Measurements from ENCODE around the gene ZNF805.
"Not testable (repeated sequence)": the region's sequence is repeated elsewhere in the genome, so short reads cannot be mapped to it uniquely, and the experiment has no call there.

Gene ZNF805

GRCh38 chr19:57240311-57241090 lies at the start of gene ZNF805:
TSS of gene ZNF805 (plus strand) at chr19:57240632. CDS start at chr19:57240892, 260 bp downstream.
- Histone ChIP-seq H3K36me3 (ENCODE audit: control insufficient read depth in 2 of 2, insufficient read depth in 2 of 2, low read length in 2 of 2) (peaks cover 9 to 12% of the 10 kb centered on the region in 2 donors), H3K27me3 (ENCODE audit: control insufficient read depth in 2 of 2, insufficient read depth in 2 of 2, low read length in 2 of 2) (no peaks in the 10 kb centered on the region), H3K4me3 (ENCODE audit: low read length in 2 of 2) (peak within 1 kb of the TSS; percentile 87 to 97), H3K27ac (ENCODE audit: low read depth in 2 of 2, low read length in 2 of 2) (peak within 1 kb of the TSS; percentile 96), H3K4me1 (ENCODE audit: control insufficient read depth in 2 of 2, insufficient read depth in 2 of 2, low read length in 2 of 2) (peaks cover 13 to 18% of the 10 kb centered on the region in 2 donors), H3K9me3 (ENCODE audit: control insufficient read depth in 2 of 2, low read length in 2 of 2) (no peaks in the 10 kb centered on the region), H3K9ac (ENCODE audit: low read depth in 1 of 2, low read length in 2 of 2) (peak within 1 kb of the TSS; percentile 91 to 95)

- Histone ChIP-seq H3K9ac (ENCODE audit: low read depth in 1 of 2, low read length in 2 of 2) (peak within 1 kb of the TSS; percentile 82 to 84), H3K4me3 (ENCODE audit: low read length in 2 of 2) (peak within 1 kb of the TSS; percentile 94 to 99), H3K4me1 (ENCODE audit: control insufficient read depth in 2 of 2, insufficient read depth in 2 of 2, low read length in 2 of 2) (peaks cover 9 to 15% of the 10 kb centered on the region in 2 donors), H3K27me3 (ENCODE audit: control insufficient read depth in 2 of 2, insufficient read depth in 2 of 2, low read length in 2 of 2) (no peaks in the 10 kb centered on the region), H3K27ac (ENCODE audit: low read depth in 2 of 2, low read length in 2 of 2) (peak within 1 kb of the TSS; percentile 77 to 88), H3K36me3 (ENCODE audit: control insufficient read depth in 2 of 2, insufficient read depth in 2 of 2, low read length in 2 of 2) (peaks cover 29 to 32% of the 10 kb centered on the region in 2 donors), H3K9me3 (ENCODE audit: control insufficient read depth in 2 of 2, low read length in 2 of 2) (peaks cover 10 to 13% of the 10 kb centered on the region in 2 donors)
Observed at GRCh38 chr19:57191141-57192076, 49.0 kb upstream of the ZNF805 start, which contains the start of gene ZNF264. TSS of gene ZNF264 (plus strand) at chr19:57191500. CDS start at chr19:57191914, 414 bp downstream.

- Histone ChIP-seq H3K27ac (ENCODE audit: low read depth in 2 of 2, low read length in 2 of 2) (peak overlapping the region in 1 of 2 donors; percentile 88), H3K9ac (ENCODE audit: low read depth in 1 of 2, low read length in 2 of 2) (peak overlapping the region; percentile 82 to 84)
Observed at GRCh38 chr19:57192077-57192420, 48.4 kb upstream of the ZNF805 start.

GRCh38 chr19:57192993-57193392 lies 47.4 kb upstream of the ZNF805 start:
- H3K27ac ChIP-seq (ENCODE audit: low read depth in 2 of 2, low read length in 2 of 2), result no peak overlapping the region
- H3K4me3 ChIP-seq (ENCODE audit: low read length in 2 of 2), result peak overlapping the region in 1 of 2 donors; percentile 11
- peaks cover 9 to 10% of the 10 kb centered on the region in 2 donors for H3K9me3 ChIP-seq (ENCODE audit: control insufficient read depth in 2 of 2, low read length in 2 of 2)
- H3K9ac ChIP-seq (ENCODE audit: low read depth in 1 of 2, low read length in 2 of 2), result no peak overlapping the region
- H3K27me3 ChIP-seq (ENCODE audit: control insufficient read depth in 2 of 2, insufficient read depth in 2 of 2, low read length in 2 of 2), result no peaks in the 10 kb centered on the region
- peaks cover 35 to 44% of the 10 kb centered on the region in 2 donors for H3K36me3 ChIP-seq (ENCODE audit: control insufficient read depth in 2 of 2, insufficient read depth in 2 of 2, low read length in 2 of 2)
- H3K4me1 ChIP-seq (ENCODE audit: control insufficient read depth in 2 of 2, insufficient read depth in 2 of 2, low read length in 2 of 2), result peaks cover 9 to 15% of the 10 kb centered on the region in 2 donors

More at GRCh38 chr19:57192077-57192420, 48.4 kb upstream of the ZNF805 start:
- H3K9me3 ChIP-seq (ENCODE audit: control insufficient read depth in 2 of 2, low read length in 2 of 2), result peaks cover 10 to 13% of the 10 kb centered on the region in 2 donors
- H3K4me1 ChIP-seq (ENCODE audit: control insufficient read depth in 2 of 2, insufficient read depth in 2 of 2, low read length in 2 of 2), result peaks cover 9 to 15% of the 10 kb centered on the region in 2 donors
- H3K27me3 ChIP-seq (ENCODE audit: control insufficient read depth in 2 of 2, insufficient read depth in 2 of 2, low read length in 2 of 2), result no peaks in the 10 kb centered on the region
- peak overlapping the region; percentile 94 to 99 for H3K4me3 ChIP-seq (ENCODE audit: low read length in 2 of 2)
- peaks cover 35 to 37% of the 10 kb centered on the region in 2 donors for H3K36me3 ChIP-seq (ENCODE audit: control insufficient read depth in 2 of 2, insufficient read depth in 2 of 2, low read length in 2 of 2)

GRCh38 chr19:57197874-57198273 lies 42.6 kb upstream of the ZNF805 start:
- not testable (repeated sequence) for H3K27me3 ChIP-seq (ENCODE audit: control insufficient read depth in 2 of 2, insufficient read depth in 2 of 2, low read length in 2 of 2); H3K9ac ChIP-seq (ENCODE audit: low read depth in 1 of 2, low read length in 2 of 2); H3K9me3 ChIP-seq (ENCODE audit: control insufficient read depth in 2 of 2, low read length in 2 of 2); H3K27ac ChIP-seq (ENCODE audit: low read depth in 2 of 2, low read length in 2 of 2); H3K4me3 ChIP-seq (ENCODE audit: low read length in 2 of 2); H3K4me1 ChIP-seq (ENCODE audit: control insufficient read depth in 2 of 2, insufficient read depth in 2 of 2, low read length in 2 of 2)
- H3K36me3 ChIP-seq (ENCODE audit: control insufficient read depth in 2 of 2, insufficient read depth in 2 of 2, low read length in 2 of 2), result peaks cover 43 to 55% of the 10 kb centered on the region in 2 donors

DNA sequence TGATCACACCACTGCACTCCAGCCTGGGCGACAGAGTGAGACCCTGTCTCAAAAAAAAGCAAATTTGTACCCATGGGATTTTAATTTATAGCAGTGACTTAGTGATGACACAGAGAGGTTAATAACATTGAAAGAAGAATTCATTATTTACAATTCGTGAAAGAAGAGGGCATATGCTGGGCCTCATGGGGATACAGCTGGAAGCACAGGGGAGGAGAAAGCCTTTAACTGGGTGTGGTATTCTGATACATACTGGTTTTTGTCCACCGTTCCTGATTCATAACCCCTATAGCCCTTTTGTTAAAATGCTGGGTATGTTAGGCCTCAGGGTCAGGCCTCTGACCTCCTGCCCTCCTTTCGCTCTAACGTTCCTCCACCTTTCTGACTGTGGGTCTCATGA lies 38.3 kb upstream of the ZNF805 start:
- Histone ChIP-seq H3K9me3 (ENCODE audit: control insufficient read depth in 2 of 2, low read length in 2 of 2) (peaks cover 2 to 3% of the 10 kb centered on the region in 2 donors), H3K4me1 (ENCODE audit: control insufficient read depth in 2 of 2, insufficient read depth in 2 of 2, low read length in 2 of 2) (no peaks in the 10 kb centered on the region), H3K36me3 (ENCODE audit: control insufficient read depth in 2 of 2, insufficient read depth in 2 of 2, low read length in 2 of 2) (peaks cover 29 to 35% of the 10 kb centered on the region in 2 donors), H3K4me3 (ENCODE audit: low read length in 2 of 2) (no peak overlapping the region), H3K27me3 (ENCODE audit: control insufficient read depth in 2 of 2, insufficient read depth in 2 of 2, low read length in 2 of 2) (no peaks in the 10 kb centered on the region), H3K27ac (ENCODE audit: low read depth in 2 of 2, low read length in 2 of 2) (no peak overlapping the region), H3K9ac (ENCODE audit: low read depth in 1 of 2, low read length in 2 of 2) (no peak overlapping the region)

- no peak overlapping the region for H3K9ac ChIP-seq (ENCODE audit: low read depth in 1 of 2, low read length in 2 of 2)
- H3K27ac ChIP-seq (ENCODE audit: low read depth in 2 of 2, low read length in 2 of 2), result no peak overlapping the region
- no peaks in the 10 kb centered on the region for H3K27me3 ChIP-seq (ENCODE audit: control insufficient read depth in 2 of 2, insufficient read depth in 2 of 2, low read length in 2 of 2)
- H3K9me3 ChIP-seq (ENCODE audit: control insufficient read depth in 2 of 2, low read length in 2 of 2), result peaks cover 15 to 24% of the 10 kb centered on the region in 2 donors
- H3K36me3 ChIP-seq (ENCODE audit: control insufficient read depth in 2 of 2, insufficient read depth in 2 of 2, low read length in 2 of 2), result peaks cover 47 to 50% of the 10 kb centered on the region in 2 donors
- no peak overlapping the region for H3K4me3 ChIP-seq (ENCODE audit: low read length in 2 of 2)
- no peaks in the 10 kb centered on the region for H3K4me1 ChIP-seq (ENCODE audit: control insufficient read depth in 2 of 2, insufficient read depth in 2 of 2, low read length in 2 of 2)
Observed at GRCh38 chr19:57210381-57210780, 30.1 kb upstream of the ZNF805 start.

GRCh38 chr19:57212109-57212508 lies 28.3 kb upstream of the ZNF805 start:
- Histone ChIP-seq H3K36me3 (ENCODE audit: control insufficient read depth in 2 of 2, insufficient read depth in 2 of 2, low read length in 2 of 2) (peaks cover 38 to 43% of the 10 kb centered on the region in 2 donors), H3K4me1 (ENCODE audit: control insufficient read depth in 2 of 2, insufficient read depth in 2 of 2, low read length in 2 of 2) (no peaks in the 10 kb centered on the region), H3K9me3 (ENCODE audit: control insufficient read depth in 2 of 2, low read length in 2 of 2) (peaks cover 15 to 24% of the 10 kb centered on the region in 2 donors), H3K27me3 (ENCODE audit: control insufficient read depth in 2 of 2, insufficient read depth in 2 of 2, low read length in 2 of 2) (no peaks in the 10 kb centered on the region), H3K9ac (ENCODE audit: low read depth in 1 of 2, low read length in 2 of 2) (no peak overlapping the region), H3K27ac (ENCODE audit: low read depth in 2 of 2, low read length in 2 of 2) (no peak overlapping the region), H3K4me3 (ENCODE audit: low read length in 2 of 2) (no peak overlapping the region)

GRCh38 chr19:57227502-57227901 lies 12.9 kb upstream of the ZNF805 start:
- Histone ChIP-seq H3K4me1 (ENCODE audit: control insufficient read depth in 2 of 2, insufficient read depth in 2 of 2, low read length in 2 of 2) (no peaks in the 10 kb centered on the region), H3K9ac (ENCODE audit: low read depth in 1 of 2, low read length in 2 of 2) (no peak overlapping the region), H3K27me3 (ENCODE audit: control insufficient read depth in 2 of 2, insufficient read depth in 2 of 2, low read length in 2 of 2) (no peaks in the 10 kb centered on the region), H3K36me3 (ENCODE audit: control insufficient read depth in 2 of 2, insufficient read depth in 2 of 2, low read length in 2 of 2) (no peaks in the 10 kb centered on the region), H3K9me3 (ENCODE audit: control insufficient read depth in 2 of 2, low read length in 2 of 2) (no peaks in the 10 kb centered on the region), H3K27ac (ENCODE audit: low read depth in 2 of 2, low read length in 2 of 2) (no peak overlapping the region), H3K4me3 (ENCODE audit: low read length in 2 of 2) (no peak overlapping the region)

- Histone ChIP-seq H3K4me3 (ENCODE audit: low read length in 2 of 2) (no peak overlapping the region), H3K9ac (ENCODE audit: low read depth in 1 of 2, low read length in 2 of 2) (no peak overlapping the region), H3K27me3 (ENCODE audit: control insufficient read depth in 2 of 2, insufficient read depth in 2 of 2, low read length in 2 of 2) (no peaks in the 10 kb centered on the region), H3K9me3 (ENCODE audit: control insufficient read depth in 2 of 2, low read length in 2 of 2) (no peaks in the 10 kb centered on the region), H3K36me3 (ENCODE audit: control insufficient read depth in 2 of 2, insufficient read depth in 2 of 2, low read length in 2 of 2) (no peaks in the 10 kb centered on the region), H3K4me1 (ENCODE audit: control insufficient read depth in 2 of 2, insufficient read depth in 2 of 2, low read length in 2 of 2) (no peaks in the 10 kb centered on the region), H3K27ac (ENCODE audit: low read depth in 2 of 2, low read length in 2 of 2) (no peak overlapping the region)
Observed at GRCh38 chr19:57231686-57232085, 8.7 kb upstream of the ZNF805 start.
